Measurements from ENCODE around the gene CASP5.
A peak's percentile ranks its signal among the peaks of the same experiment; 100 is the strongest.
"Not testable (repeated sequence)": the region's sequence is repeated elsewhere in the genome, so short reads cannot be mapped to it uniquely, and the experiment has no call there.

Gene CASP5

DNA sequence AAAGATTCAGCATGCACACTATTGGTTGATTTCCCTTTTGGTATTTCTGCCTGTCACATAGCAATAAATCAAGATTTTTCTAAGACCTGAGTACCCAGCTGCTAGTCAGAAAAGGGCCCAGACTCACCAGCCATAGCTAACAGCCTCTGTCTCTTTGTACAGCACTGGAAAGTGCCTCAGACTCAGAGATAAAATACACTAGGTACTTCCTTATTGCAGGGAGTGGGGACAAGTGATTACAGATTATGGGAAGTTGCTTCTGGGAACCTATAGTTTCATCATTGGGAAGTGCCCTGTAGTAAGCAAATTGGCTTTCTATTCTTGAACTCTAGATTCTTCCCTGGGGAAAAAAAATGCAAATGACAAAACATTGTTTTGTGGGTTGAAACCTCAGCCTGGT, at the start of gene CASP5:
CASP5 (minus strand) TSS at position 166 of the 400 bp plus-strand sequence; CDS start at position 134, 32 bp downstream.
- intact Hi-C loops (cut with DNase I) = no loop called here
- no peak for DNase-seq

DNA sequence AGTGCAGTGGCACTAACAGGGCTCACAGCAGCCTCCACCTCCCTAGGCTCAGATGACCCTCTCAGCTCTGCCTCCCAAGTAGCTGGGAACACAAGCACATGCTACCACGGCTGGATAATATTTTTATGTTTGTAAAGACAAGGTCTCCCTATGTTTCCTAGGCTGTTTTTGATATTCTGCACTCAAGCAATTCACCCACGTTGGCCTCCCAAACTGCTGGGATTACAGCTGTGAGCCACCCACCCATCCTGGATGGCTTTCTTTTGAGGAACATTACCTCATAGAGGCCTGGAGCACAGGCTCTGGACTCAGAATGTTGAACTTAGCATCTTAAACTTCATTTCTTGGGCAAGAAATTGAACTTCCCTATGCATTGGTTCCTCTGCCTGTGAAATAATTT, 49.1 kb upstream of the CASP5 start:
- intact Hi-C loops (cut with DNase I) = not testable (repeated sequence)

DNA sequence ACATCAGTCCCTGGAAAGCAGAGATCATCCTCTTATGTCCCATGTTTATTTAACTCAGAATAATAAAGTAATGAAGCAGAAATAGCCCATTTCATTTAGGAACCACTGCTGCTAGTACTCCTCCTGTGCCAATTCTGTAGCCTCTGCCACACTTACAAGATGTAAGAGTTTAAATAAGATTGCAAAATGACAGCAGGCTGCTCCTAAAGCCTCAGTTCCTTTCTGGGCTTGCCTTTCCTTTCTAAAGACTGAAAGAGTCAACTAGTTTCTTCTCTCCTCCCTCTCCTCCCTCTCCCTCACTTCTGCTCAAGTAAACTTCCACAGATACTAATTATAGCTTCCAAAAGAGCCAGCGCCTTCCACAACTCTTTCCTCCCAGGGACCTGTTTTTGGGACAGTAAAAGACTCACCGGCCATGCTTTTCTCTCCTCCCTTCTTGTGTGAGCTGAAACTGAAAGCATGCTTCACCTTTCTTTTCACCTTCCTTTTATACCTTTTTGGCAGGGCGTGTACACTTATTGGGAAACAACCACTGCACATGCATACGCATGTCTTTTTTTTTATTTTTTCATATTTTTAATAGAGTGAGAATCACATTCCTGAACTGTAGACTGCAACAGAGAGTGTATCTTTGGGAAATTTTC, 48.2 kb upstream of the CASP5 start:
- intact Hi-C loops (cut with DNase I) = no loop called here
- no peak for DNase-seq

More for the DNA sequence above, 49.1 kb upstream of the CASP5 start:
- DNase-seq = not testable (repeated sequence)

DNA sequence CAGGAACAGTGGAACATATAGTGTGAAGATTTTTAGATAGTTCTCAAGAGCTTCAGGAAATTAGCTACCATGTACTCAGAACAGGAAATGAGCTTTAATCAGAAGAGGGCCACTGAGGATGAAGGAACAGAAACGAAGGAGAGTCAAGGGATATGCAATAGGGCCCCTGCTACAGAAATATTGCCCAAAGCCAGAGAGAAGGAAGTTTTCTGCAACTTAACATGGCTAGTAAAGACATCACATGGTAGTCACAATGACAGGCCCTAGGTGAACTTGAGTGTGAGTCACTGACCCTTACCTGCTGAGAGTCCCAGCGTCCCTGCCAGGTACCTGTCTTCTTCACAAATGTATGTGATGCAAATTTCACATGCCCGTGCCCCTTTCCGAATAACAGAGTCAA, 47.3 kb upstream of the CASP5 start:
- intact Hi-C loops (cut with DNase I) = no loop called here
- no peak for DNase-seq

DNA sequence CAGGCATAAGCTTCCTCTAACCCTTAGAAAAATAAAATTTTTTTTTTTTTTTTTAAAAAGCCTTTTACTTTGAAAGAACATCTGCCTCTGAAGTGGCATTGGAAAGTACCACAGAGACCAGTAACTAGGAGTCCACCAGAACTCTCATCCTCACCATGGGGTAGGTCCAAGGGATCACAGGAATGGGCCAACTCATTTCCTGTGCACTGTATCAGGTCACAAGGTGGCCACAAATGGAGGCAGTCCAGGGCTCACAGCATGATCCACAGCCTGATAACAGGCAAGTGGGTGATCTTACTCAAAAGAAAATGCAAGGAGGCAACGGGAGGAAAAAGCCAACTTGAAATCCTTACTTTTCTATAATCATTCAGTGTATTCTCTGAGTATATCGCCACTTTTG, 46.8 kb upstream of the CASP5 start:
- intact Hi-C loops (cut with DNase I); DNase-seq: not testable (repeated sequence)

DNA sequence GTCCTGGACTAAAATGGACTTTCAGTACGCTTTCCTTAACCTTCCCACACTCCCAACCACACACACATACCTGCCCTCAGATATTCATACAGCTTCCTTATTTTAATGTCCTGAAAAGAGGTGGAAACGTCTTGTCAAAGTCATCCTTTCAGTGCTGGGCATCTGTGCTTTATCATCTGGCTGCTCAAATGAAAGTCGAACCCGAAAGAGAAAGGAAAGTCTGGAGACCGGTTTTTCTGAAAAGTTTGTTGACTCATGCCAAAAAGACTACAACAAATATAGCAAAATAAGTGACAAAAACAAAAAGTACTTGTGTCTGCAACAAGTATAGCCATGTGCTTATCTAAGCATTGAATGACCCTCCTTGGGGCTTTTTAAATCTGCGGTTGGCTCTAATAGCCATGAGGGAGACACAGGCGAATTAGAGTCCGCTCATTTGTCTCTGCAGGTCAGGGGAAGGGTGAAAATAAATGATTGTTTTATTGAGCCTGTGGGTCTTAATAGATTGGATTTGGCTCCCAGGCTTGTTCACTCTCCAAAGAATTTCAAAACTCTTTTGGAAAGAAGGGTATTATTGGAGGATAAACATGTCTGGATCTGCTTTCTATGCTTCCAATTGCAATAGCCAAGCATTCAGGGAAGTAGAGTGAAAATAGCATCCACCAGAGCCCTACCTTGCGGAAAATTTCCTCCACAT, 40.4 kb upstream of the CASP5 start:
- intact Hi-C loops (cut with DNase I); DNase-seq: not testable (repeated sequence)

DNA sequence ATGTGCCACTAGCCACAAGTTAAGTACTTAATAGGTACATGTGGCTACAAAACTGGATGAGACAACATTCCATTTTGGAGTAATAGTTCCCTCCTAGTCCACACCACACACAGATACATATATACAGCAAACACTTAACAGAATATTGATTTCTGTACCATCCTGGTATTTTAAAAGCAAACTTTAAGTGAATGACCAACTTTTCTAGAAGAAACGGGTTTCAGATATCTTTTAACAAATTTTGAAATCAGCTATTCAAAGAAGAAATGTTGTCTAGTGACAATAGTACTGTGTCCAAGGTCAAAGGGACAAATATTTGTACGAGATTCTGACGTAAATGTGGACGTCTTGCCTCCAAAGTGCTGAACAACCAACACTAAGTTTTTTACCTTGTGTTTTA, 34.5 kb upstream of the CASP5 start:
- intact Hi-C loops (cut with DNase I) = no loop called here
- no peak for DNase-seq

DNA sequence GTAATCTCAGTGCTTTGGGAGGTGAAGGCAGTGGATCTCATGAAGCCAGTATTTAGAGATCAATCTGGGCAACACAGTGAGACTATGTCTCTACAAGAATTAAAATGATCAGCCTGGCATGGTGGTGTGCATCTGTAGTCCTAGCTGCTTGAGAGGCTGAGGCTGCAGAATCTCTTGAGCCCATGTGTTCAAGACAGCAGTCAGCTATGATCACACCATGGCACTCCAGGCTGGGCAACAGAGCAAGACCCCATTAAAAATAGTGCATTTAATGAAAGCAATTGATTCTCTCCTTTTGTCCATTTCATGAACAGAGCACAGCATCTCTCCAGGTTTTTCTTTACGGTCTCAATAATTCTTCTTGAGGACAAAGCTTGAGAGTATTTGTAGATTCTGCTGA, 33.5 kb upstream of the CASP5 start:
- intact Hi-C loops (cut with DNase I) = no loop called here
- no peak for DNase-seq

DNA sequence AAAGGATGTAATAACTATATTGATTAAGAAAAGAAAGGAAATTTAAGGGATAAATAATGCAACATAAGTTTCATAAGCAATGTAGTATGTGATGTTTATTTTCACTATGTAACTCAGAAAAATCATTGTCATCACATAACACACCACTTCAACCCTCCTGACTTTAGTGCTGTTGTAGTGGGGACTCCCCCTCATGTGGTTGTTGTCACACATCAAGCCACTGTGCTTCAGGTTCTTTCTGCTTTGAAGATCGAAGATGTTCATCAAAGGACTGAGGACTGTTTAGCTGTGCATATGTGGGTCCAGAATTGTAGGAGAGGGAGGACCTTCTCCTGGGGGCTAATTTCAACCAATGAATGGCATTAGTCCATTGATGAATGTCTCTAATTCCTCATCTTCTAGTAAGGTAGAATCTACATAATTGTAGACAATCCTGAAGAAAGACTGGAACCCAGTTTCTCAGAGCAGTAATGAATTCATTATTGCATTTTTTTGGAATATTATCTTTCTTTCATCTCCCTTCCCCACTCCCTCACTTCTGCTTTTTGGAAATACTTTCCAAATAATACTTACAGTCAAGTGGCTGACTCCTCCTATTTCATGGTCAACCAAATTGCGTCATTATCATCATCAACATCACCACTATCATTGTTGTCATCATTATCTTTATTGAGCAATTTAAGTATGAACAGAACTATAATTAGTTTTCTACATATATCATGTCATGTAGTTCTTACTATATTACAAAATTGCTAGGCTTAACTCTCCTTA, 31.9 kb upstream of the CASP5 start:
- intact Hi-C loops (cut with DNase I) = no loop called here

DNA sequence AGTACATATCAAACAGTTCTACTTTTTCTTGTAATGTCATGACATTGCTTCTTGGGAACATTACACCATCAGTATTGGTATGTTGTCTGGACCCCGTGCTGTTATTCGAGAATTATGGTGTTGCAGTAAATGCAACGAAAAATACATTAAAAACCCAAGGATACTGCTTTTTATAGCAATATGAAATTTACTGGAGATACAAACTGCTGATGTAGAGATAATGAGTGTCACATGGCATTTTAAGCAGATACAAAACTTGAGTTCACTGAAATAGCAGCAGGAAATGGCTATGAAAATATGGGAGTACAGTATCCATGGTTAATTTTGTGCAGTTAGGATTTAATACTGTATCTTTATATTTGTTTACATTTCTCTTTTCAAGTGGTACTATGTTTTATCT, 29.5 kb upstream of the CASP5 start:
- intact Hi-C loops (cut with DNase I) = no loop called here

More for the DNA sequence above, 31.9 kb upstream of the CASP5 start:
- DNase-seq = no peak

DNA sequence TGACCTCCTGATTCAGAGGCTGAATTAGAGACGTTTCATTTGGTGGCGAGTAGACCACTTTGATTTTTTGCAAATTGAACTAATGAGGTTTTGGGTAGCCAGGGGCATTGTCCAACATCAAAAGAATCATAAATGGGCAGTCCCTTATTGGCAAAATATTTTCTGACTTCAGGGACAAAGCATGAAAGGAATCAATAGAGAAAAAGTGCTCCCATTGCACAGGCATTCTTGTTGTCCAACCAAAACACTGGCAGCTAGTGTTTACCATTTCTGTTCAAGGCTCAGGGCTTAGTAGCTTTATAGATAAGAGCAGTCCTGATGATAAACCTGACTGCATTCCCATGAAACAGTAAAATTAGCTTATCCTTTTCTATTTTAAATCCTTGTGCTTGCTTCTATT, 28.6 kb upstream of the CASP5 start:
- intact Hi-C loops (cut with DNase I) = no loop called here
- no peak for DNase-seq

More for the DNA sequence above, 29.5 kb upstream of the CASP5 start:
- DNase-seq = no peak

DNA sequence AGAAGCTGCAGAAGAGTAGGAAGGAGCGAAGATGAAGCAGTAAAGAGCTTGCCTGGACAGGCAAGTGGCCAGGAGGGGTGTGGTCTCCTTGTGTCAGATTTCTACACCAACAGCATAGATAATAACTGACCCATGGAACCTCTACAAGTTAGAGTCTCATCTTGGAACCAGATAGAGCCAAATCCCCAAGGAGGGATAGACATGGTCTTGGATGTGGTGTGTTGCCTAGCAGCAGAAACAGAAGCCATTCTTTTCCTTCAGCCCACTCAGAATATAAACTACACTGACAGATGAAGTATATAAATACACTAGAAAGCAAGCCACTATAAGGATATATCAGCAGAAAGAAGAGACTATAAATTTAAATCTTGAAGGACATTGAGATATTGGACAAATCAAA, 26.5 kb upstream of the CASP5 start:
- intact Hi-C loops (cut with DNase I) = no loop called here
- no peak for DNase-seq

DNA sequence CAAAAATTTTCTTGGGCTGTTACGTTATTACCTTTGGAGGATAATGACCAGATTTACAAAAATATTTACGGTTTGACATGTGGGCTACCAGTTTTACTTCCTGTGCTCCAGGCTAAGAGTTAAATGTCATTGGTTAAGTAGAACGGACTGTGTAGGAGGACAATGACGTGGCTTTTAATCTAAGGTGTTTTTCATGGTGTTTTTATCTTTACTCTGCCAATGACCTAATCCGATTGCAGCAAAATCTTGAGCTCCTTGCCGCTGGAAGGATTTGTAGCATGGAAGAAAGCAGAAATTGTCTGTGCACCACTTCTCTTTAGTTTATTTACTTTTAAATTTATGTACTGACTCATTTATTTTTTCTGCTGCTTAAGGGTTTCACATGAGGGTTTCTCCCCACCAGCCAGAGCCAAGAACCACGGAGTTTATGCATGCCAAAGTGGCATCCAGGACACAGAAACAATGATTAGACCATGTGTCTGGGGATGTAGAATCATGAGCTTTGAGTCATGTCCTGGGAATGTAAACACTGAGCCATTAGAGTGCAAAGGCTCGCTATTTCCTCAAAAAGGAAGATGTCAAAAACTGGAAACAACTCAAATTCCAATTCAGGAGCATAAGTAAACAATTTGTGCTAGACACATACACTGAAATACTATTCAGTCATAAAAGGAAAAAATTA, 24.1 kb upstream of the CASP5 start:
- DNase-seq = peak in 1 of 42 donors; percentile 37
- intact Hi-C loops (cut with DNase I) = no loop called here

DNA sequence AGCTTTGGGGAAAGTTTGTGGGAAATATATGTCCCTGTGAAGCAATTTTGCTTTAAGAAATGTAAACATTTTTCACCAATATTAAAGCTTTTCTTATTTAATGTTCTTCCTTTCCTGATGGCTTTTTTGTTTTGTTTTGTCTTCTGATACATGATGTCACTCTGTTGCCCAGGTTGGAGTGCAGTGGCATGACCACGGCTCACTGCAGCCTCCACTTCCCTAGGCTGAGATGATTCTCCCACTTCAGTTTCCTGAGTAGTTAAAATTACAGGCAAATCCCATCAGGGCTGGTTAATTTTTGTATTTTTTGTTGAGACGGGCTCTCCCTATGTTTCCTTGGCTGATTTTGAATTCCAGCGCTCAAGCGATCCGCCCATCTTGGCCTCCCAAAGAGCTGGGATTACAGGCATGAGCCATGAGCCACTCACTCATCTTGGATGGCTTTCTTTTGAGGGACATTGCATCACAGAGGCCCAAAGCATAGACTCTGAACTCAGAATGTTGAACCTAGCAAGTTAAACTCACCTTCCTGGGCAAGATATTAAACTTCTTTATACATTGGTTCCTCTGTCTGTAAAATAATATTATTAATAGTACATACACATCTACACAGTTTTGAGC, 22.8 kb upstream of the CASP5 start:
- DNase-seq = no peak
- intact Hi-C loops (cut with DNase I) = no loop called here

DNA sequence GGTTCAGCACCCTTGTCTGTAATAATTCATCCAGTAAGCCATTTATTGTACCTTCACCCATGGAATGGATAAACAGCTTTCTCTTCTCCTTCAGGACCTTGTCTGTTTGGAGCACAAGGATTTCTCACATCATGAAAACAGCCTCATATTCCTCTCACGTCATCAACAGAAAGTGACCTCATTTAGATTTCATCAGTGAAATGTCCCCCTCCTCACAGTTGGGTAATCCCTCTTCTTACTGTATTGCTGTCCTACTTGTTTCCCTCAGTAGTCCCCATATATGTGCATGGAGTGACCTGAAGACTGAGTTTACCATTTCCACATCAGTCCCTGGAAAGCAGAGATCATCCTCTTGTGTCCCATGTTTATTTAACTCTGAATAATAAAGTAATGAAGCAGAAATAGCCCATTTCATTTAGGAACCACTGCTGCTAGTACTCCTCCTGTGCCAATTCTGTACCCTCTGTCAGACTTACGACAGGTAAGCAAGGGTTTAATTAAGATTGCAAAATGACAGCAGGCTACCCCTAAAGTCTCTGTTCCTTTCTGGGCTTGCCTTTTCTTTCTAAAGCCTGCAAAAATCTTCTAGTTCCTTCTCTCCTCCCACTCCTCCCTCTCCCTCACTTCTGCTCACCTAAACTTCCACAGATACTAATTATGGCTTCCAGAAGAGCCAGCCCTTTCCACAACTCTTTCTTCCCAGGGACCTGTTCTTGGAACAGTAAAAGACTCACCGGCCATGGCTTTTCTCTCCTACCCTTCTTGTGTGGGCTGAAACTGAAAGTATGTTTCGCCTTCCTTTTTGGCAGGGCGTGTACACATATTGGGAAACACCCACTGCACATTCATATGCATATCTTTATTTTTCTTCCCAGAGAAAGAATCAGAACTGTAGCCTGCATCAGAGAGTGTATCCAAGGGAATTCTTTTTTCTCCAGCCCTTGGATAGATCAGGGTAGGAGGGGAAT, 21.9 kb upstream of the CASP5 start, which contains the start of gene CARD16:
CARD16 (minus strand) TSS at position 779 of the 968 bp plus-strand sequence; CDS start at position 741, 38 bp downstream.
- DNase-seq = peak in 4 of 42 donors; percentile 10 to 41 (median 18)
- intact Hi-C loops (cut with DNase I) = not testable (repeated sequence)

DNA sequence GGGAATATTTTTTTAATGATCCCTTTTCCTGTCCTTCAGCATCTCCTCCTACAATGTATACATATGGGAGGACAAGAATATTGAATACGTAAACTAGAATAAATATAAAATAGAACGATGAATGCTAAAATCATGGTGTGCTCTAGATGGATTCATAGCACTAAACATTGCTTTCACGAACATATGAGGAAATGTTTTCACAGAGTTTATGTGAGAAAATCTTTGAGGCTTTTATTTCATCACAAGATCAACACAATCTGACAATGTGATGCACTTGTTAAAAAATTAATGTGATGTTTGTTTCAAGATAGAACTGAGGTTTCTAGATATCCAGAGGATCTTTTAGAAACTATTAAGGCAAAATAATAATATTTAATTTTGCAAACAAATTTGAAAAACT, 19.2 kb upstream of the CASP5 start:
- DNase-seq = no peak
- intact Hi-C loops (cut with DNase I) = no loop called here

DNA sequence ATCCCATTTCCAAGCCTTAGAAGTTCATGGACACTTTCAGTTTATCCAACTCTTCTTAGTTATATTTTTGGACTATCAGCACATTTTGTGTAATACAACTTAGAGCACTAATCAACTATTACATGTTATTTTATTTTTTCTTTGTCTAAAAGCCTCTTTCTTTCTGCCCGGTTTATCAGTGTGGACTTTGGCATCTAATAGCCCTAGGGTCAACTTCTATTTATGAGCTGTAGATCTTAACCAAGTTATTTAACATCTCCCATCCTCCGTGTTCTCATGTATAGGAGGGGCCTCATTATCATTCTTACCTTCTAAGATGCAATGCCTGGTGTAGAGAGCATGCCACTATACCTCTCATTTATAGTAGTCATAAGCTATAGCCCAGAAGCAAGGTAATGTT, 17.7 kb upstream of the CASP5 start:
- intact Hi-C loops (cut with DNase I) = no loop called here
- no peak for DNase-seq

Measured in head of caudate nucleus (tissue), 42 donors.